CD4-positive, alpha-beta T cell (primary cell): ENCODE results near the gene MSMP. TPM values are rescaled to one million over a fixed set of nuclear protein-coding genes. Genes with fewer than 3 reads are reported as not detected.

Source experiments
- ATAC-seq: fragments of 200-7000 bp; cut with Tn5 transposase; one replicate; pipeline ENCODE4 v1.10.0; 2022; ENCODE audit warnings: mild to moderate bottlenecking; ENCODE audit not compliant: poor library complexity
- CTCF ChIA-PET: fragments of 350-600 bp; sonication (Branson Sonifier 250); formaldehyde crosslinking; loops from one replicate; lab custom pipeline; 2021; ENCODE audit warnings: antibody characterized with exemption, inconsistent platforms; lab: Charles Lee
- POLR2A ChIA-PET: fragments of 350-600 bp; sonication (Branson Sonifier 250); formaldehyde crosslinking; loops from one replicate; lab custom pipeline; 2021; ENCODE audit warnings: antibody characterized with exemption, inconsistent platforms; lab: Charles Lee
- DNase-seq, 14 experiments: peaks; one replicate each; pipeline ENCODE4 v3.0.0-alpha.2; 2013 to 2020; ENCODE audit warnings: mixed read lengths in 2 of 14
- H3K27ac ChIP-seq, 2 donors: one replicate each; pipeline versions ENCODE4 v1.5.1 to v1.7.0; 2013; ENCODE audit warnings: low read length in 2 of 2, low read depth in 1 of 2, mild to moderate bottlenecking in 1 of 2
- H3K27me3 ChIP-seq, 2 experiments: 1 replicate in 1 of 2; 2 replicates in 1 of 2; pipeline versions ENCODE4 v1.6.1 to v1.7.0; 2013; ENCODE audit warnings: low read length in 2 of 2, control low read depth in 1 of 2, mild to moderate bottlenecking in 1 of 2, moderate library complexity in 1 of 2; ENCODE audit not compliant: insufficient read depth in 2 of 2, control insufficient read depth in 1 of 2
- H3K36me3 ChIP-seq: one replicate; pipeline ENCODE4 v1.6.1; 2013; ENCODE audit warnings: low read length, control low read depth; ENCODE audit not compliant: insufficient read depth
- H3K4me1 ChIP-seq: one replicate; pipeline ENCODE4 v1.6.1; 2013; ENCODE audit warnings: low read length, control low read depth; ENCODE audit not compliant: insufficient read depth
- H3K4me3 ChIP-seq: one replicate; pipeline ENCODE4 v1.5.1; 2013; ENCODE audit warnings: mild to moderate bottlenecking, low read length, moderate library complexity
- H3K9me3 ChIP-seq, 2 experiments: 1 replicate in 1 of 2; 2 replicates in 1 of 2; pipeline versions ENCODE4 v1.6.1 to v1.7.0; 2013; ENCODE audit warnings: low read length in 2 of 2, mild to moderate bottlenecking in 2 of 2, control low read depth in 1 of 2, moderate library complexity in 1 of 2; ENCODE audit not compliant: control insufficient read depth in 1 of 2, insufficient read depth in 1 of 2
- H3K27ac Mint-ChIP-seq: one replicate; pipeline ENCODE4 v1.8.0; 2020; ENCODE audit warnings: mixed read lengths
- H3K27me3 Mint-ChIP-seq: one replicate; pipeline ENCODE4 v1.8.0; 2021; ENCODE audit warnings: mixed read lengths
- H3K36me3 Mint-ChIP-seq: one replicate; pipeline ENCODE4 v1.8.0; 2021; ENCODE audit warnings: low read depth, mixed read lengths
- H3K4me1 Mint-ChIP-seq: one replicate; pipeline ENCODE4 v1.8.0; 2021; ENCODE audit warnings: low read depth, mixed read lengths
- H3K4me3 Mint-ChIP-seq: one replicate; pipeline ENCODE4 v1.8.0; 2020; ENCODE audit warnings: mild to moderate bottlenecking, mixed read lengths
- H3K9me3 Mint-ChIP-seq: one replicate; pipeline ENCODE4 v1.8.0; 2020; ENCODE audit warnings: mixed read lengths
- CTCF ChIP-seq: fragments of 200-600 bp; IDR thresholded peaks from one replicate; pipeline ENCODE4 v1.8.0; 2022; ENCODE audit warnings: antibody characterized with exemption, mild to moderate bottlenecking
- intact Hi-C, 2 experiments: fragments of 100-400 bp; cut with DNase I in 1 of 2; cut with micrococcal nuclease in 1 of 2; formaldehyde crosslinking; loops; one replicate each; pipeline versions ENCODE4 v1.15.1 to v1.9.0; 2023 to 2025; cut with DNase I, micrococcal nuclease
- total RNA-seq, 174 experiments: library from RNA in 2 of 174; stranded (reverse) in 2 of 174; gene quantifications; one replicate each; pipeline ENCODE4 v1.2.3 and lab custom pipeline; 2021 to 2026

Gene MSMP
- total RNA-seq, 2 experiments from 2014 or later, result not detected

GRCh38 chr9:35741740-35742139 is 12.3 kb downstream of the MSMP start:
- H3K36me3 ChIP-seq, result peaks cover 78% of the 10 kb centered on the region

GRCh38 chr9:35740243-35740642 is 13.8 kb downstream of the MSMP start:
- Histone ChIP-seq H3K27ac (no peak overlapping the region), H3K36me3 (peaks cover 92% of the 10 kb centered on the region), H3K4me1 (peaks cover 18% of the 10 kb centered on the region), H3K4me3 (no peak overlapping the region), H3K27me3 (no peaks in the 10 kb centered on the region), H3K9me3 (no peaks in the 10 kb centered on the region)
- no peak for ATAC-seq
- intact Hi-C loops, result loop anchor here in 1 of 2 experiments (10.0 kb wide), 1 partner anchor 1215 kb away; the partner anchor contains the start of gene ENHO
- no peak for TF ChIP-seq CTCF
- H3K36me3 Mint-ChIP-seq, result peaks cover 84% of the 10 kb centered on the region
- no peak for DNase-seq
- POLR2A ChIA-PET, result interaction anchor here (1.3 to 2.4 kb wide), 3 partner anchors 8 to 12 kb away, joined by 3 to 10 read pairs (median 4); partner anchors contain the start of genes CREB3, GBA2, RGP1 and TLN1
- no peaks in the 10 kb centered on the region for H3K9me3 Mint-ChIP-seq
- no peaks in the 10 kb centered on the region for H3K27me3 Mint-ChIP-seq
- no peak overlapping the region for H3K27ac Mint-ChIP-seq
- CTCF ChIA-PET, result no interaction called here
- H3K4me3 Mint-ChIP-seq, result no peak overlapping the region
- H3K4me1 Mint-ChIP-seq, result peaks cover 24% of the 10 kb centered on the region

More at GRCh38 chr9:35741740-35742139, 12.3 kb downstream of the MSMP start:
- no peaks in the 10 kb centered on the region for H3K27me3 ChIP-seq
- no peak overlapping the region for H3K27ac ChIP-seq
- Mint-ChIP-seq H3K9me3 (no peaks in the 10 kb centered on the region), H3K27ac (no peak overlapping the region), H3K4me1 (peaks cover 28% of the 10 kb centered on the region), H3K36me3 (peaks cover 77% of the 10 kb centered on the region), H3K4me3 (no peak overlapping the region), H3K27me3 (no peaks in the 10 kb centered on the region)
- ChIA-PET POLR2A (interaction anchor here (1.9 to 2.4 kb wide), 2 partner anchors 8 to 9 kb away, joined by 4 to 10 read pairs; partner anchors contain the start of genes CREB3, GBA2, RGP1 and TLN1), CTCF (no interaction called here)
- no peak for TF ChIP-seq CTCF
- DNase-seq, result peak in 2 of 14 experiments; percentile 38 to 50
- no peak overlapping the region for H3K4me3 ChIP-seq
- no peak for ATAC-seq
- intact Hi-C loops, result loop anchor here in 1 of 2 experiments (10.0 kb wide), 1 partner anchor 1217 kb away; the partner anchor contains the start of gene ENHO
- no peaks in the 10 kb centered on the region for H3K9me3 ChIP-seq
- H3K4me1 ChIP-seq, result peaks cover 18% of the 10 kb centered on the region

- no peak overlapping the region for H3K27ac ChIP-seq
- H3K36me3 Mint-ChIP-seq, result peaks cover 79% of the 10 kb centered on the region
- H3K4me3 ChIP-seq, result no peak overlapping the region
- ChIA-PET CTCF (no interaction called here), POLR2A (interaction anchor here (0.5 to 1.5 kb wide), 3 partner anchors 10 to 210 kb away, joined by 3 to 8 read pairs (median 4); partner anchors contain the start of genes GBA2 and RGP1)
- ATAC-seq (no peak), DNase-seq (no peak)
- no peak for TF ChIP-seq CTCF
- no peak overlapping the region for H3K4me3 Mint-ChIP-seq
- intact Hi-C loops, result loop anchor here (10.0 kb wide), 3 partner anchors 624 to 1026 kb away; partner anchors contain the start of genes ATOSB (in 1 of the 2) and DNAJB5 (in 1 of the 2)
- no peak overlapping the region for H3K27ac Mint-ChIP-seq
- H3K9me3 Mint-ChIP-seq, result no peaks in the 10 kb centered on the region
- peaks cover 89% of the 10 kb centered on the region for H3K36me3 ChIP-seq
- H3K9me3 ChIP-seq, result no peaks in the 10 kb centered on the region
- H3K27me3 ChIP-seq, result no peaks in the 10 kb centered on the region
- H3K4me1 ChIP-seq, result peaks cover 20% of the 10 kb centered on the region
- peaks cover 24% of the 10 kb centered on the region for H3K4me1 Mint-ChIP-seq
- H3K27me3 Mint-ChIP-seq, result no peaks in the 10 kb centered on the region
Observed at GRCh38 chr9:35738924-35739323, 15.2 kb downstream of the MSMP start.
